ENCODE data around the gene MYH11.
"Not testable (repeated sequence)": the region's sequence is repeated elsewhere in the genome, so short reads cannot be mapped to it uniquely, and the experiment has no call there.

MYH11 gene

DNA sequence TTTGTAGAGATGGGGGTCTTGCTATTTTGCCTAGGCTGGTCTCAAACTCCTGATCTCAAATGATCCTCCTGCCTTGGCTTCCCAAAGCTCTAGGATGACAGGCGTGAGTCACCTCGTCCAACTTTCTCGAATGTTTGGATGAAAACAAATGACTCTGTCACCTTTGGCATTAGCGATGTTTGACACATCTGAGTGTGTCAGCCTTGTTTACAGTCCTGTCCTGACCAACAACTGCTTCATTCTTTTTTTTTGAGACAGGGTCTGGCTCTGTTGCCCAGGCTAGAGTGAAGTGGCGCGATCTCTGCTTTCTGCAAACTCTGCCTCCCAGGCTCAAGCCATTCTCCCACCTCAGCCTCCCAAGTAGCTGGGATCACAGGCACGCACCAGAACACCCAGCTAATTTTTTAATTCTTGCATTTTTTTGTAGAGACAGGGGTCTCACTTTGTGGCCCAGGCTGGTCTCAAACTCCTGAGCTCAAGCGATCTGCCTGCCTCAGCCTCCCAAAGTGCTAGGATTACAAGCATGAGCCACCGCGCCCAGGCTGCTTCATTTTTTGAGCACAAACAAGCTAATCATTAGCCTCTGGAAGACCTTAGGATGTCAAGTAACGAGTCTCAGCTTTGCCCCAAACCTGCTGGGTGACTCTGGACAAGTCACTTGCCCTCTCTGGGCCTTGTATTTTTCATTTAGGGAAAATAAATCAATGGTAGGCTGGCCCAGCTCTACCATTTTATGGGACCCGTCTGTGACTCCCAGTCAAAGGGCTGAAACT, 7.4 kb downstream of the MYH11 start:
- in situ Hi-C loops (cut with HindIII; ENCODE audit: low pct_unique_long_range_greater_than_20kb, low sequenced_read_pairs) = no loop called here
- TF ChIP-seq JUND (IDR thresholded peaks at IDR 0.05; ENCODE audit: low read depth) = no peak
- DNase-seq (ENCODE audit: low read depth in 1 of 2, low spot score in 1 of 2) = no peak

- DNase-seq (ENCODE audit: low read depth in 1 of 2, low spot score in 1 of 2) = no peak
- no peak for TF ChIP-seq JUND (IDR thresholded peaks at IDR 0.05; ENCODE audit: low read depth)
- in situ Hi-C loops (cut with HindIII; ENCODE audit: low pct_unique_long_range_greater_than_20kb, low sequenced_read_pairs) = no loop called here
Observed at GRCh38 chr16:15847611-15848175, 9.1 kb downstream of the MYH11 start.

- no peak for DNase-seq (ENCODE audit: low read depth in 1 of 2, low spot score in 1 of 2)
- TF ChIP-seq JUND (IDR thresholded peaks at IDR 0.05; ENCODE audit: low read depth) = no peak
- in situ Hi-C loops (cut with HindIII; ENCODE audit: low pct_unique_long_range_greater_than_20kb, low sequenced_read_pairs) = no loop called here
Observed at GRCh38 chr16:15846510-15846909, 10.3 kb downstream of the MYH11 start.

DNA sequence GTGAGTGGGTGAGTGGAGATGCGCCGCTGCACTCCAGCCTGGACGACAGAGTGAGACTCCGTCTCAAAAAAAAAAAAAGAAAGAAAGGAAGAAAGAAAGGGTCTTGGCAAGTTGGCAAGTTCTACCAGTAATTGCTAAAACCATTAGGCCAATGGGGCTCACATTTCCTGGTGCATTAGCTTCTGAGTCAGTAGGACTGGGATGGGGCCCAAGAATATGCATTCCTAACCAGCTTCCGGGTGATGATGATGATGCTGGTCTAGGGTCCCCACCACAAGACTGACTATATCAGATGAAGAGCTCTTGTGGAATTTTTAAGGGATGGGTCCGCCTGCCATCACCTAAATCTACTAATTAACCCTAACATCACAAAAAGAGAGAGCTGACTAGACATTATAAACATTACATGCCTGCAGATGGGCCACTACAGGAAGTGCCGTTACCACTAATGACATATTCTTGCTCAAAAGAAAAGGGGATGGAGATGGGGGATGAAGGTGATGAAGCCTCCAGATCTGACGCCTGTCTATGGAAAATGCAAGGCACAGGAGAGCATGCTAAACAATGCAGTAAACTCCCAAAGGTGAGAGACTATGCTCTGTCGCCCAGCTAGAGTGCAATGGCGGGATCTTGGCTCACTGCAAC, 13.1 kb downstream of the MYH11 start:
- no peak for DNase-seq (ENCODE audit: low read depth in 1 of 2, low spot score in 1 of 2)
- in situ Hi-C loops (cut with HindIII; ENCODE audit: low pct_unique_long_range_greater_than_20kb, low sequenced_read_pairs) = no loop called here
- no peak for TF ChIP-seq JUND (IDR thresholded peaks at IDR 0.05; ENCODE audit: low read depth)

DNA sequence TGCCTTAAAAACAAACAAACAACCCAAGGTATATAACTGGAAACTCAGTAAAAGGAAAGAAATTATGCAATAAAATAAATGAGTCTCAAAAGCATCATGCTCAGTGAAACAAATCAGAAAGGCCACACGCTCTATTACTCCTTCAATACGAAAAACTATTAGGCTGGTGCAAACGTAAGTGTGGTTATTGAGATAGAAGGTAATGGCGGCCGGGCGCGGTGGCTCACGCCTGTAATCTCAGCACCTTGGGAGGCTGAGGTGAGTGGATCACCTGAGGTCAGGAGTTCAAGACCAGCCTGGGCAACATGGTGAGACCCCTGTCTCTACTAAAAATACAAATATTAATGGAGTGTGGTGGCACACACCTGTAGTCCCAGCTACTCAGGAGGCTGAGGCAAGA, 17.6 kb downstream of the MYH11 start:
- in situ Hi-C loops (cut with HindIII; ENCODE audit: low pct_unique_long_range_greater_than_20kb, low sequenced_read_pairs); DNase-seq (ENCODE audit: low read depth in 1 of 2, low spot score in 1 of 2): not testable (repeated sequence)

DNA sequence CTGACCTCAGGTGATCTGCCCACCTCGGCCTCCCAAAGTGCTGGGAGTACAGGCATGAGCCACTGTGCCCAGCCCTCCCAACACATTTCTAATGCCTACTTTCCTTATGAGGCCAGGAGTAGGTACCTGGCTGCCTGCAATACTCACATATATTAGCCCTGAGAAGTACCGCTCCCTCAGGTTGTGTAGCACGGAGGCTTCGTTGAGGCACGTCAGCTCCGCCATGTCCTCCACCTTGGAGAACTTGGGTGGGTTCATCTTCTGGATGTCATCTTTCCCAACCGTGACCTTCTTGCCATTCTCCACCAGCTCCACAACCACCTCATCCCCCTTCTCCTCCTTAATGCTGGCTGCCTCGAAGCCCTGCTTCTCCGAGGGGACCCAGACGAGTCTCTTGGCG, 19.1 kb downstream of the MYH11 start:
- in situ Hi-C loops (cut with HindIII; ENCODE audit: low pct_unique_long_range_greater_than_20kb, low sequenced_read_pairs) = no loop called here
- no peak for DNase-seq (ENCODE audit: low read depth in 1 of 2, low spot score in 1 of 2)
- no peak for TF ChIP-seq JUND (IDR thresholded peaks at IDR 0.05; ENCODE audit: low read depth)

DNA sequence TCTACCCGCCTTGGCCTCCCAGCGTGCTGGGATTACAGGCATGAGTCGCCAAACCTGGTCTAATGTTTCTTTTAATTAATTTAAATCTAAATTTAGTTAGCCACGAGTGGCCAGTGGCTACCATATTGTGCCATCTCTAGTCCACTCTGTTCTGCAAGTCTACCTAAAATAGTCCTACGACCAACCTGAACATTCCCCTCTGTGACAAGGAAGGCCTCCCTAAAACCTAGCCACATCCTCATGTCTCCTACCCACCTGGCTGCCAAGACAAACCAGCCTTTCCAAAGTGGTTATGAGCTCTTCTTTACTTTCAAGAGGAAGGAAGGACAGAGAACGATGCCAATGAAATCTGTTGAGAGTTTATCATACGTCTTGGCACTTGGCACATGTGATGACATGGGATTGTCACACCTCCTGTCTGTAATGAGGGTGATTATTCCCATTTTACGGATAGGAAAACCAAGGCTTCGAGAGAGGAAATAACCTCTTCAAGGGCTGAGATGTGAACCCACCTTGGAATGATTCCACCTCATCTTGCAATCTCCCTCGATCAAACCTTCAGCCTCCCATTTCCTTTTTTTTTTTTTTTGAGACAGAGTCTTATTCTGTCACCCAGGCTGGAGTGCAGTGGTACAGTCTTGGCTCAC, 19.7 kb downstream of the MYH11 start:
- in situ Hi-C loops (cut with HindIII; ENCODE audit: low pct_unique_long_range_greater_than_20kb, low sequenced_read_pairs) = no loop called here
- no peak for TF ChIP-seq JUND (IDR thresholded peaks at IDR 0.05; ENCODE audit: low read depth)

DNA sequence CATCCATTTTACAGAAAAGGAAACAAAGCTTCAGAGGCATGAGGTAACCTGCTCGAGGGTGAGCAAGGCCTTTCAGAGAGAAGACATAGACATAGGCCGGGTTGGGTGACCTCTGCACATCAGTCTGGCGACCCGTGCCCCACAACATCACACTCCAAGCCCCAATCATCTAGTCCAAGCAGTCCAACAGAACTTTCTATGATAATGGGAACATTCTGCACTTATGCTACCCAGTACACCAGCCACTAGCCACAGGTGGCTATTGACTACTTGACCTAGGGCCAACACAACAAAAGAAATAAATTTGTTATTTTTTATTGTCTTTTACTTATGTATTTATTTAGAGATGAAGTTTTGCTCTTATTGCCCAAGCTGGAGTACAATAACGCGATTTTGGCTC, 20.8 kb downstream of the MYH11 start:
- no peak for TF ChIP-seq JUND (IDR thresholded peaks at IDR 0.05; ENCODE audit: low read depth)
- in situ Hi-C loops (cut with HindIII; ENCODE audit: low pct_unique_long_range_greater_than_20kb, low sequenced_read_pairs) = no loop called here
- DNase-seq (ENCODE audit: low read depth in 1 of 2, low spot score in 1 of 2) = no peak

More for the DNA sequence above, 19.7 kb downstream of the MYH11 start:
- no peak for DNase-seq (ENCODE audit: low read depth in 1 of 2, low spot score in 1 of 2)

DNA sequence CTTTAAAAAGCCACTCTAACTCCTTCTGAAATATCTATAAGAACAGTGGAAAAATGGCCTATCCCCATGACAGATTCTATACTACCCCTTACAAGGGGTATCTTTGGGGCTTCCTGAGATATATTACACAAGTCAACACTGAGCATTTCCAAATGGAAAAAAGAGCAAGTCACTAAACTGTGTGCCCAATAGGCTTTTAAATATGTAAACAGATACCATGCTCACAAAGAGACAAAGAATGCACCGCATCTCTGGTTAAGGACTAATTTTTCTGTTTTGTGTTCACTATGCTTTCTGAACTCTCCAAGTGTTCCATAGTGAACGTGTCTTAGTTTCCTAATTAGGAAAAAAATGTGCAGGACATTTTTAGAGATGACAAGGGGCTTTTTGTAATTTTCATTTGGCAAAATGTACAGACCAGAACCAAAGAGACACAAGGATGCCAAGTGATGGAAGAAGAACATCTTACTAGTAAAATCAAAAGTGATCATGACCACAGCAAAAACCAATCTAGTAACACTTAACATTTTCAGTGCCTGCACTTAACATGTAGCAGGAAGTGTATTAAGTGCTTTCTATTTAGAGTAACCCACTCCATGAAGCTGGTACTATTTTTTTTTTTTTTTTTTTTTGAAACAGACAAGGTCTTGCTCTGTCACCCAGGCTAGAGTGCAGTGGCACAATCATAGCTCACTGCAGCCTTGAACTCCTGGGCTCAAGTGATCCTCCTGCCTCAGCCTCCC, 21.5 kb downstream of the MYH11 start:
- in situ Hi-C loops (cut with HindIII; ENCODE audit: low pct_unique_long_range_greater_than_20kb, low sequenced_read_pairs) = no loop called here
- no peak for DNase-seq (ENCODE audit: low read depth in 1 of 2, low spot score in 1 of 2)
- no peak for TF ChIP-seq JUND (IDR thresholded peaks at IDR 0.05; ENCODE audit: low read depth)

- in situ Hi-C loops (cut with HindIII; ENCODE audit: low pct_unique_long_range_greater_than_20kb, low sequenced_read_pairs) = no loop called here
- no peak for TF ChIP-seq JUND (IDR thresholded peaks at IDR 0.05; ENCODE audit: low read depth)
- no peak for DNase-seq (ENCODE audit: low read depth in 1 of 2, low spot score in 1 of 2)
Observed at GRCh38 chr16:15834502-15834901, 22.3 kb downstream of the MYH11 start.

- in situ Hi-C loops (cut with HindIII; ENCODE audit: low pct_unique_long_range_greater_than_20kb, low sequenced_read_pairs) = no loop called here
- TF ChIP-seq JUND (IDR thresholded peaks at IDR 0.05; ENCODE audit: low read depth) = no peak
Observed at GRCh38 chr16:15833541-15833940, 23.3 kb downstream of the MYH11 start.

DNA sequence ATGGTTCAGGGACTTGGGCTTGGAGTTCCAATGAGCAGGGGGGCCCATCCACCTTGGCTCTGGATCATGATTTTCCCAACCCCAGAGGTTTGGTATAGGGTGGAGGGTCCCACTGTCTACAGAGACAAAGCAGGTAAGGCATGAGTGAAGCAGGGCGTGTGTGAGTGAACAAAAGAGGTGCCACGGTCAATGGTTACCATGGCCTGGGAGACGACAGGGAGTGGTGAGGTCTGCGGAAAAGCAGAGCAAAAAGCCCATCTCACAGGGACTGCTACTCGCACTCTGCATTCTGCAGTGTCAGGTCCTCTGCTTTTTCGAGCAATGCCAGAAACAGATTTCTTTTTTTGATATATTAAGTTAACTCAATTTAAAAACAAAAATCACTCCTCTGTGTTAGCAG, 24.6 kb downstream of the MYH11 start:
- in situ Hi-C loops (cut with HindIII; ENCODE audit: low pct_unique_long_range_greater_than_20kb, low sequenced_read_pairs) = no loop called here
- DNase-seq (ENCODE audit: low read depth in 1 of 2, low spot score in 1 of 2) = no peak
- no peak for TF ChIP-seq JUND (IDR thresholded peaks at IDR 0.05; ENCODE audit: low read depth)

More at GRCh38 chr16:15833541-15833940, 23.3 kb downstream of the MYH11 start:
- no peak for DNase-seq (ENCODE audit: low read depth in 1 of 2, low spot score in 1 of 2)

Measured in T47D (cell line).